Activated CD8-positive, alpha-beta memory T cell treated with anti-CD3 and anti-CD28 coated beads for 36 hours (primary cell): ENCODE data around the gene AFF3. TPM values are rescaled to one million over a fixed set of nuclear protein-coding genes. Genes with fewer than 3 reads are reported as not detected.

ENCODE experiments used
- CTCF ChIA-PET: fragments of 350-600 bp; sonication (Branson Sonifier 250); formaldehyde crosslinking; loops from one replicate; lab custom pipeline; 2021; ENCODE audit warnings: antibody characterized with exemption; lab: Charles Lee
- POLR2A ChIA-PET: fragments of 350-600 bp; sonication (Branson Sonifier 250); formaldehyde crosslinking; loops from one replicate; lab custom pipeline; 2021; ENCODE audit warnings: antibody characterized with exemption; lab: Charles Lee
- total RNA-seq, 2 experiments: library from RNA; stranded (reverse); gene quantifications; one replicate each; pipeline ENCODE4 v1.2.3, GENCODE V29; 2021

AFF3 gene, protein sequence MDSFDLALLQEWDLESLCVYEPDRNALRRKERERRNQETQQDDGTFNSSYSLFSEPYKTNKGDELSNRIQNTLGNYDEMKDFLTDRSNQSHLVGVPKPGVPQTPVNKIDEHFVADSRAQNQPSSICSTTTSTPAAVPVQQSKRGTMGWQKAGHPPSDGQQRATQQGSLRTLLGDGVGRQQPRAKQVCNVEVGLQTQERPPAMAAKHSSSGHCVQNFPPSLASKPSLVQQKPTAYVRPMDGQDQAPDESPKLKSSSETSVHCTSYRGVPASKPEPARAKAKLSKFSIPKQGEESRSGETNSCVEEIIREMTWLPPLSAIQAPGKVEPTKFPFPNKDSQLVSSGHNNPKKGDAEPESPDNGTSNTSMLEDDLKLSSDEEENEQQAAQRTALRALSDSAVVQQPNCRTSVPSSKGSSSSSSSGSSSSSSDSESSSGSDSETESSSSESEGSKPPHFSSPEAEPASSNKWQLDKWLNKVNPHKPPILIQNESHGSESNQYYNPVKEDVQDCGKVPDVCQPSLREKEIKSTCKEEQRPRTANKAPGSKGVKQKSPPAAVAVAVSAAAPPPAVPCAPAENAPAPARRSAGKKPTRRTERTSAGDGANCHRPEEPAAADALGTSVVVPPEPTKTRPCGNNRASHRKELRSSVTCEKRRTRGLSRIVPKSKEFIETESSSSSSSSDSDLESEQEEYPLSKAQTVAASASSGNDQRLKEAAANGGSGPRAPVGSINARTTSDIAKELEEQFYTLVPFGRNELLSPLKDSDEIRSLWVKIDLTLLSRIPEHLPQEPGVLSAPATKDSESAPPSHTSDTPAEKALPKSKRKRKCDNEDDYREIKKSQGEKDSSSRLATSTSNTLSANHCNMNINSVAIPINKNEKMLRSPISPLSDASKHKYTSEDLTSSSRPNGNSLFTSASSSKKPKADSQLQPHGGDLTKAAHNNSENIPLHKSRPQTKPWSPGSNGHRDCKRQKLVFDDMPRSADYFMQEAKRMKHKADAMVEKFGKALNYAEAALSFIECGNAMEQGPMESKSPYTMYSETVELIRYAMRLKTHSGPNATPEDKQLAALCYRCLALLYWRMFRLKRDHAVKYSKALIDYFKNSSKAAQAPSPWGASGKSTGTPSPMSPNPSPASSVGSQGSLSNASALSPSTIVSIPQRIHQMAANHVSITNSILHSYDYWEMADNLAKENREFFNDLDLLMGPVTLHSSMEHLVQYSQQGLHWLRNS (N-terminal part only)
- total RNA-seq = 1 to 10 TPM in 1 of 2 experiments, under 1 TPM in 1; 0.71 to 1.1 TPM

DNA sequence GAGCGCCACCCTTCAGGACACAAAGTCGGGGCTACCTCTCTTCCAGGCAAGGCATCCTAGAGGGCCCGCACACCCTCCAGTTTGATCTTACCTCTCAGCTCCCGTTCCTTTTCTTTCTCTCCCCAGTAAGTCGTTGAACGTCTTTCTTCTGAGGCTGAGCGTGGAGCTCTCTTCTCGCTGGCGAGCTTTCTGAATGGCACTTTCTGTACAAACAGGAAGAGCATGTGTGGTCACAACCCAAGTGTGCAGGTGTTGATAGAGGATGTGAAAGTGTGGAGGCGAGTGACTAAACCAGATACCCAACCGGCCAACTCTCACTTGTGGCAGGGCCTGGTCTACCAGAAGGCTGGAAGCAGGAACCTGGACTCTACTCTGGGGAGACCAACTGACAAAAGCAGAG is at the start of gene AFF3:
Gene AFF3, minus strand, starts transcription at position 198 of the 400 bp plus-strand sequence. CDS start 38,136 bp downstream, outside the sequence.
- ChIA-PET POLR2A (no interaction called here), CTCF (no interaction called here)

GRCh38 chr2:100189387-100189786 is 47.0 kb upstream of the AFF3 start:
- ChIA-PET CTCF (no interaction called here), POLR2A (no interaction called here)

DNA sequence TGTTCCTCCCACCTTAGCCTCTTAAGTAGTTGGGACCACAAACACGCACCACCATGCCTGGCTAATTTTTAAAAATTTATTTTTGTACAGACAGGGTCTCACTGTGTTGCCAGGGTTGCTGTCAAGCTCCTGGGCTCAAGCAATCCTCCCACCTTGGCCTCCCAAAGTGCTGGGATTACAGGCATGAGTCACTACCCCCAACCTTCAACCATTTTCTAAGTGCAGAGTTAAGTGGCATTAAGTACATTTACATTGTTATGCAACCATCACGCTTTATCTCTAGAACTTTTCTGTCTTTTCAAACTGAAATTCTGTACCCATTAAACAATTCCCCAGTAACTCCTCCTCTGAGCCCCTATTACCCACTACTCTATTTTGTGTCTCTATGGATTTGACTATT is 45.9 kb upstream of the AFF3 start:
- ChIA-PET POLR2A (no interaction called here), CTCF (no interaction called here)

DNA sequence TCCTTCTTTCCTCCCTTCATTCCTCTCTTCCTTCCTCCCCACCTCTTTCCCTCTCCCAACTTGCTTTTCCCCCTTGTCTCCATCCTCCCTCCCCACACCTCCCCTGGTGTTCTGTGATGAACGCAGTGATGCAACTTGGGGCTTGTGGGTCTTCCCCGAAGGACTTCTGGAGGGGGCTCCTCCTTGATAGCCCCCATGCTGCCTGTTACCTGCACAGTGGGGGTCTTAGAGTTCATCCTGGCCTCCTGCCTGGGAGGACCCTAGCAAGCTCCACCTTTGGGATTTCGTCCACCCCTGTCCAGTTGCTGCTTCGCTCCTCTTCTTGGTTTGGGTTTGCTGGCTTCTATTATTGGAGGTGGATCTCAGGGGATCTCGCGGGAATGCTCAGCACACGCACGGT is 43.7 kb upstream of the AFF3 start:
- POLR2A ChIA-PET = no interaction called here
- CTCF ChIA-PET = no interaction called here

DNA sequence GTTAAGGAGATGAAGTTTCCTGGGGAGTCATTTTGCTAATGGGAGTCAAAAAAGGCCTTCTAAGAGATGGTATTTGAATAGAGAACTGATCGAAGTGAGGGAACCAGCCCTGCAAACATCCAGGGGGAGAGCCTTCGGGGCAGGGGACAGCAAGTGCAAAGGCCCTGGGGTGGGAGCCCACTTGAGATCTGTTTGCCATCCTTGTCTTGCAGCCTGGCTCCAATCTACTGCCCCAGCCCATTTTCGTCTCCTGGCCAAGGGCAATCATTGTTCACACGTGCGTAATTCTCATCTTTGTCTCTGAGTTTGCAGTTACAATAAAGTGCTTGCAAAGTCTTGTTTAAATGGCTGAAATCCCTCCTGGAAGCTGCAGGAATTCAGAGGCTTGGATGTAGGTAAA is 43.1 kb upstream of the AFF3 start:
- ChIA-PET POLR2A (no interaction called here), CTCF (no interaction called here)

DNA sequence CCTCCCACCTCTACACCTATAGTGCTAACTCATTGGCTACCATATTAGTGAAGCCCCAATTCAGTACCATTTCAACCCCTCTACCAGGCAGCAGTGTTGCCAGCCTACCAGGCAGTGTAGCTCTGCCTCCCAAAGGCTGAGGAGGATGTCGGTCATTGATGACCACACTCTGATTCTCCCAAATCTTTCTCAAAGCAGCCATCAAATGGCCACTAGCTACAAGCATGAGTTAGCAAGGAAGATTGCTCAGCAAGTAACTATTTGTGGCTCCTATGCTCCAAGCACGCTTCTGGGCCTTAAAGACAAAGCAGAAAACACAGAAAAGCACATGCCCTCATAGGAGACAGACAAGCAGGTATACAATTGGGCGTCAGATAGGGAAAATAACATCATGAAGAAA is 42.7 kb upstream of the AFF3 start:
- ChIA-PET CTCF (no interaction called here), POLR2A (no interaction called here)

GRCh38 chr2:100184055-100184737 is 41.8 kb upstream of the AFF3 start:
- POLR2A ChIA-PET = no interaction called here
- CTCF ChIA-PET = no interaction called here

- CTCF ChIA-PET = no interaction called here
These were observed 40.3 kb upstream of the AFF3 start for GRCh38 chr2:100182494-100183361.

GRCh38 chr2:100180503-100180902 is 38.1 kb upstream of the AFF3 start:
- ChIA-PET CTCF (no interaction called here), POLR2A (no interaction called here)

More at GRCh38 chr2:100182494-100183361, 40.3 kb upstream of the AFF3 start:
- POLR2A ChIA-PET = no interaction called here

GRCh38 chr2:100179806-100180205 is 37.4 kb upstream of the AFF3 start:
- ChIA-PET POLR2A (no interaction called here), CTCF (no interaction called here)

DNA sequence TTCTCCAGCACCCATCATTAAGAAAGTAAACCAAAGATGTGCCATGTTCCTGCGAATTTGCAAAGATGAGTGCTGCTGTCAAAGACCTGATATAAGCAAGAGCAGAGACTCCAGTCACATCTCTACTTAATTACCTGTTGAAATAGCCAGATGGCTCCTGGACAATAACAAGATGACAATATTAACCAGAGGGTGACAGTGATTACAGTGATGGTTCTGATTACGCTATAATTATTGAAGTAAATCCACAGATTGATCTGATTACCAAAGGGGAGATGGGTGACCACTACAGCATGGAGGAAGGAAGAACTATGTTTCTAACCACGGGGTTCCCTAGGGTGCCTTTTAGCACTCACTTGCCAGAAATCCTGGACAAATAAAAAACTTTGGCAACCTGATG is 36.5 kb upstream of the AFF3 start:
- CTCF ChIA-PET = interaction anchor here (0.7 kb wide), 1 partner anchor 15 kb away, joined by 3 read pairs; no protein-coding TSS in a partner anchor
- POLR2A ChIA-PET = no interaction called here

- ChIA-PET CTCF (no interaction called here), POLR2A (no interaction called here)
These were observed 35.8 kb upstream of the AFF3 start for GRCh38 chr2:100178085-100178788.

GRCh38 chr2:100176925-100177324 is 34.5 kb upstream of the AFF3 start:
- ChIA-PET CTCF (no interaction called here), POLR2A (no interaction called here)

DNA sequence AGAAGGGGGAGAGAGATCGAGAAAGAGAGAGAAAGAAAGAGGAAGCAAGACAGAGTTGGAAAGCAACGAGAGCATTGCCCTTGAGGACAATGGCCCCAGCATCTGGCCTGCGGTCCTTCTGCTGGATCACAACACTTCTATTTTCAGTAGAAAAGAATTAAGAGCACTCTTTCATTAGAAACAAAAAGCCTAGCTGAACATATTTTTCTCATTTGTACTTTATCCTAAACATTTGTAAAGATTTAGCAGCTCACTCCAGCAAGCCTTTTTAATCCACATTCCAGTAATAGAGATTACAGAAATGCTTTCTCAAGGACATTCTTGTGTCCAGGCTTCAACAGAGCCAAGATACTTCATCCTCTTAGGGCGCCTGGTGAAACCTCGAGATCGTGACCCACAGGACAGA is 31.6 kb upstream of the AFF3 start:
- ChIA-PET CTCF (no interaction called here), POLR2A (no interaction called here)

GRCh38 chr2:100166701-100167100 is 24.3 kb upstream of the AFF3 start:
- CTCF ChIA-PET = no interaction called here
- POLR2A ChIA-PET = no interaction called here

GRCh38 chr2:100163605-100164004 is 21.2 kb upstream of the AFF3 start:
- ChIA-PET POLR2A (no interaction called here), CTCF (no interaction called here)

DNA sequence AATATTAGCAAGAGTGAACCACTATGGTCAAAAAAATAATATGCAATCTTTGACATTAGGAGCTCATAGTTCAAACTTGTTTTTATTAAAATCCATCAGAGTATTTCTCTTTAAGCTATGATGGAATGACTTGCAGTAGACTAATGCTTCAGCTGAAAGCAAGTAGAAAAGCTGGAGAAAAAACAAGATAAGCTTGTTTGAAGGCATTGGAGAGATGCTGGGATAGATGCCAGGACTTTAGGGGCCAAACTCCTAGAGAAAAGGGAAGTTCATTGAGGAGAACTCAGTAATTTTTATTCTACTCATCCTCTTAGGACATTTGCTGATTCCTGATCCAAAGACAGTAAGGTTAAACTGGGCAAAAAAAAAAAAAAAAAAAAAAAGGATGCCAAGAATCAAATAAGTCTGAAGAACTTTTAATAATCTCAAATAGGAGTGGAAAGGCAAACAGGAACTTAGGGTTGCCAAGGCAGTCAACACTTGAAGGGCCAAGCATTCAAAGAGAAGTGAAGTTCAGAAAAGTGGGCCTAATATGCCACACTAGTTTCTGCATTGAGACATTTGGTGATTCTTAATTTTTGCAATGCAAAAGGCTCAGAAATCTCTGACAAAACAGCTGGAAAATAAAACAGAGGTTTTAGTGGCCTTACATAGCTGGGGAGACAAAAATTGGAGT is 19.7 kb upstream of the AFF3 start:
- ChIA-PET POLR2A (no interaction called here), CTCF (no interaction called here)
